ENCODE data around the gene SAG.

DNA sequence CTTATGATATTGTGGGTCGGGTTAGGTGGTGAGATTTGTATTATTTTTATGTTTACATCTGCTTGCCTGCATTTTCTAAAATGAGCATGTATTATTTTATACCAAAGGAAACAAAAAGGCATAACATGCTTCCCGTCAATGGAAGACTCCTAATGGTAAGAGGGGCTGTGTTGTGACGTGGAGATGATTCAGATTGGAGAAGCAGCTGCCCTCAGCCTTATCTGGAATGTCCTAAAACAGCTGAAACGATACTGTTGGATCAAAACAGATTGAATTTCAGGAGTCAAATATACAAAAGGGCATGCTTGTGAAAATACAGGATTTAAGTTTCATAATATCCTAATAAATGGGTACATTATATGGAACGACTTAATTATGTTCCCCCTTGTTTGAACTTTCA is 65.7 kb downstream of the SAG start:
- no peak for TF ChIP-seq POLR2AphosphoS5 (IDR thresholded peaks at IDR 0.05)
- no peak for TF ChIP-seq POLR2A (IDR thresholded peaks at IDR 0.05)
- TF ChIP-seq, protein P1, sequence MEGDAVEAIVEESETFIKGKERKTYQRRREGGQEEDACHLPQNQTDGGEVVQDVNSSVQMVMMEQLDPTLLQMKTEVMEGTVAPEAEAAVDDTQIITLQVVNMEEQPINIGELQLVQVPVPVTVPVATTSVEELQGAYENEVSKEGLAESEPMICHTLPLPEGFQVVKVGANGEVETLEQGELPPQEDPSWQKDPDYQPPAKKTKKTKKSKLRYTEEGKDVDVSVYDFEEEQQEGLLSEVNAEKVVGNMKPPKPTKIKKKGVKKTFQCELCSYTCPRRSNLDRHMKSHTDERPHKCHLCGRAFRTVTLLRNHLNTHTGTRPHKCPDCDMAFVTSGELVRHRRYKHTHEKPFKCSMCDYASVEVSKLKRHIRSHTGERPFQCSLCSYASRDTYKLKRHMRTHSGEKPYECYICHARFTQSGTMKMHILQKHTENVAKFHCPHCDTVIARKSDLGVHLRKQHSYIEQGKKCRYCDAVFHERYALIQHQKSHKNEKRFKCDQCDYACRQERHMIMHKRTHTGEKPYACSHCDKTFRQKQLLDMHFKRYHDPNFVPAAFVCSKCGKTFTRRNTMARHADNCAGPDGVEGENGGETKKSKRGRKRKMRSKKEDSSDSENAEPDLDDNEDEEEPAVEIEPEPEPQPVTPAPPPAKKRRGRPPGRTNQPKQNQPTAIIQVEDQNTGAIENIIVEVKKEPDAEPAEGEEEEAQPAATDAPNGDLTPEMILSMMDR (IDR thresholded peaks at IDR 0.05) = no peak

Data from breast epithelium (tissue), 3 donors.